Loucy (cell line): Measurements from ENCODE around the gene SLX4.

Source experiments
- H2AFZ ChIP-seq: fragments of 200-600 bp; sonication (generic); 2 replicates; pipeline ENCODE4 v1.6.0; 2016; ENCODE audit warnings: antibody characterized with exemption, mild to moderate bottlenecking, low read length, moderate library complexity
- H3F3A ChIP-seq: fragments of 200-600 bp; 2 replicates; pipeline ENCODE4 v1.6.0; 2016; ENCODE audit warnings: antibody characterized with exemption, low read depth, mild to moderate bottlenecking
- H3K27me3 ChIP-seq: fragments of 200-600 bp; sonication (generic); 2 replicates; pipeline ENCODE4 v1.6.1; 2014; ENCODE audit warnings: low read length, mild to moderate bottlenecking; ENCODE audit not compliant: insufficient read depth, poor library complexity, severe bottlenecking
- H3K36me3 ChIP-seq: fragments of 200-600 bp; sonication (generic); 2 replicates; pipeline ENCODE4 v1.6.1; 2016; ENCODE audit warnings: low read length; ENCODE audit not compliant: insufficient read depth
- H3K4me1 ChIP-seq: fragments of 200-600 bp; sonication (generic); 2 replicates; pipeline ENCODE4 v1.5.1; 2014; ENCODE audit warnings: low read length, mild to moderate bottlenecking; ENCODE audit not compliant: insufficient read depth, poor library complexity, severe bottlenecking
- H3K4me2 ChIP-seq: fragments of 200-600 bp; sonication (generic); 2 replicates; pipeline ENCODE4 v1.6.0; 2014; ENCODE audit warnings: antibody characterized with exemption, low read length, low read depth, mild to moderate bottlenecking; ENCODE audit not compliant: poor library complexity, severe bottlenecking
- H3K4me3 ChIP-seq: fragments of 200-600 bp; sonication (generic); 2 replicates; pipeline ENCODE4 v1.5.1; 2014; ENCODE audit warnings: low read length, mild to moderate bottlenecking, mixed read lengths; ENCODE audit not compliant: poor library complexity, severe bottlenecking
- H3K79me2 ChIP-seq: fragments of 200-600 bp; sonication (generic); 2 replicates; pipeline ENCODE4 v1.6.1; 2014; ENCODE audit warnings: low read length; ENCODE audit not compliant: insufficient read depth
- H3K9ac ChIP-seq: fragments of 200-600 bp; sonication (generic); 2 replicates; pipeline ENCODE4 v1.6.0; 2014; ENCODE audit warnings: mild to moderate bottlenecking, low read depth, low read length, moderate library complexity; ENCODE audit not compliant: poor library complexity, severe bottlenecking
- H3K9me2 ChIP-seq: fragments of 200-600 bp; sonication (generic); replicated peaks from 2 replicates; pipeline ENCODE4 v1.6.1; 2016; ENCODE audit warnings: low read depth, low read length, mixed read lengths
- H3K9me3 ChIP-seq: fragments of 200-600 bp; sonication (generic); 2 replicates; pipeline ENCODE4 v1.6.1; 2014; ENCODE audit warnings: mild to moderate bottlenecking, antibody characterized with exemption, low read length, low read depth; ENCODE audit not compliant: insufficient read depth
- H4K20me1 ChIP-seq: fragments of 200-600 bp; sonication (generic); 2 replicates; pipeline ENCODE4 v1.6.0; 2014; ENCODE audit warnings: antibody characterized with exemption, low read length, mild to moderate bottlenecking; ENCODE audit not compliant: insufficient read depth, poor library complexity, severe bottlenecking
- EZH2phosphoT487 ChIP-seq: fragments of 200-600 bp; IDR thresholded peaks from 2 replicates; pipeline ENCODE4 v1.6.1; 2018; ENCODE audit warnings: antibody characterized with exemption, mild to moderate bottlenecking, moderate library complexity, borderline replicate concordance
- TF ChIP-seq, protein P1 (sequence below): fragments of 200-600 bp; sonication (generic); conservative IDR thresholded peaks from 2 replicates; pipeline ENCODE4 v1.5.1; 2014; ENCODE audit warnings: mild to moderate bottlenecking, antibody characterized with exemption, low read length

The SLX4 gene

DNA sequence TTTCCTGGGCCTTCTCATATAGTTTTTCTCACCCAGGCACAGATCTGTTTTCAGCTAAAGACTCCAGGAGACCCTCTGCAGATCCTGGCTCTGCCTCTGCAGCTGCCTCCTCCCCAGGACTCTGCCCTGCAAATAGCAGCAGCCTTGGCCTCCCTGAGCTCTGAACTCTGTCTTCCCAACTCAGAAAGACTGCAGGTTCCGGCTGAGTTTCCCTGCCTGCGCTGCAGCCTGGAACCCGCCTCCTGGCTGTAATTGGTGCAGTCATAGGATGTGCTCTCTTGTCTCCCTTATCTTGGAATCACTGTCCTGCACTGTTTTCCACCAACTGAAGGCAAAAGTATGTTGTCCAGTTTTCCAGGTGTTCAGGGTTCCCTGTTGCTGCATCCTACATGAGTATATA lies 28.8 kb upstream of the SLX4 start:
- no peaks in the 10 kb centered on the region for H3K9me3 ChIP-seq
- H3K9ac ChIP-seq: no peak overlapping the region
- no peak overlapping the region for H2AFZ ChIP-seq
- no peaks in the 10 kb centered on the region for H3K9me2 ChIP-seq
- no peaks in the 10 kb centered on the region for H3K27me3 ChIP-seq
- H3K4me3 ChIP-seq: no peak overlapping the region
- H3K79me2 ChIP-seq: peaks cover 9% of the 10 kb centered on the region; the same call in 1 of the 2 replicates
- TF ChIP-seq, protein P1, sequence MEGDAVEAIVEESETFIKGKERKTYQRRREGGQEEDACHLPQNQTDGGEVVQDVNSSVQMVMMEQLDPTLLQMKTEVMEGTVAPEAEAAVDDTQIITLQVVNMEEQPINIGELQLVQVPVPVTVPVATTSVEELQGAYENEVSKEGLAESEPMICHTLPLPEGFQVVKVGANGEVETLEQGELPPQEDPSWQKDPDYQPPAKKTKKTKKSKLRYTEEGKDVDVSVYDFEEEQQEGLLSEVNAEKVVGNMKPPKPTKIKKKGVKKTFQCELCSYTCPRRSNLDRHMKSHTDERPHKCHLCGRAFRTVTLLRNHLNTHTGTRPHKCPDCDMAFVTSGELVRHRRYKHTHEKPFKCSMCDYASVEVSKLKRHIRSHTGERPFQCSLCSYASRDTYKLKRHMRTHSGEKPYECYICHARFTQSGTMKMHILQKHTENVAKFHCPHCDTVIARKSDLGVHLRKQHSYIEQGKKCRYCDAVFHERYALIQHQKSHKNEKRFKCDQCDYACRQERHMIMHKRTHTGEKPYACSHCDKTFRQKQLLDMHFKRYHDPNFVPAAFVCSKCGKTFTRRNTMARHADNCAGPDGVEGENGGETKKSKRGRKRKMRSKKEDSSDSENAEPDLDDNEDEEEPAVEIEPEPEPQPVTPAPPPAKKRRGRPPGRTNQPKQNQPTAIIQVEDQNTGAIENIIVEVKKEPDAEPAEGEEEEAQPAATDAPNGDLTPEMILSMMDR: no peak
- no peak for TF ChIP-seq EZH2phosphoT487
- no peaks in the 10 kb centered on the region for H3F3A ChIP-seq
- no peaks in the 10 kb centered on the region for H3K36me3 ChIP-seq
- H4K20me1 ChIP-seq: no peaks in the 10 kb centered on the region
- no peak overlapping the region for H3K4me2 ChIP-seq
- peaks cover 15% of the 10 kb centered on the region for H3K4me1 ChIP-seq

DNA sequence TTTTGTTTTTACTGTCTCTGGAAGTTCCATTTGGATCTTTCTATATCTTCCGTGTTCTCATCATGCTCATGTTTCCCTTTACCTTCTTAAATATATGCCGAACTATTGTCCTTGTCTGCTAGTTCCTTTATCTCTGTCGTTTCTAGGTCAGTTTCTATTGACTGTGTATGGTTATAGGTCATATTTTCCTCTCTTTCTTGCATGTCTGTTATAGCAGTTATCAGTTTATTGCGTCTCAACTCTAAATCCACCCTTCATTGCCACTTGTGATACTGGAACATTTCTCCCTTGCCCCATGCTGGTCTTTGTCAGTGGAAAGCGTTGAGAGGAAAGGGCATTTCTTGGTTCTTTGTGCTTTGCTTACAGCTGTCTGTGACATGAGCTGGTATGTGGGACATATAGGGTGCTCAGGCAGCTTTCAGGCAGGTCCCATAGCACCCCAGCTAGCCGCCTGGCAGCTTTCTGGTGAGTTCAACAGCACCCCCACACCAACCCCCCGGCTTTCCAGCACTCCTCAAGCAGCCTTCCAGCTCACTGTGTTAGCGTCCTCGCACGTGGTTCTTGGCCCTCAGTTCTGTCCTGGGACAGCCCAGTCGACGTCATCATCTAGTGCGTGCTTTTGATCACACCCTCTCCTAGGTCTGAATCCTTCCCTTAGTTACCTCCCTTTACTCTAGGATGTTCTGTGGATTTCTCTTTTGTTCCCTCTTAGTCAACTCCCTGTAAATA lies 27.7 kb upstream of the SLX4 start:
- Histone ChIP-seq H3K9me3 (no peaks in the 10 kb centered on the region), H3K4me2 (no peak overlapping the region), H4K20me1 (no peaks in the 10 kb centered on the region), H3K79me2 (peaks cover 9% of the 10 kb centered on the region; the same call in 1 of the 2 replicates), H3K4me1 (peaks cover 15% of the 10 kb centered on the region), H3K9me2 (no peaks in the 10 kb centered on the region), H3K27me3 (no peaks in the 10 kb centered on the region), H2AFZ (no peak overlapping the region), H3K36me3 (no peaks in the 10 kb centered on the region), H3F3A (no peaks in the 10 kb centered on the region), H3K4me3 (no peak overlapping the region), H3K9ac (no peak overlapping the region)
- TF ChIP-seq EZH2phosphoT487: no peak
- TF ChIP-seq, protein P1: no peak

GRCh38 chr16:3637371-3637923 lies 26.0 kb upstream of the SLX4 start:
- Histone ChIP-seq H3K4me1 (peaks cover 15% of the 10 kb centered on the region), H3K79me2 (peaks cover 9% of the 10 kb centered on the region; the same call in 1 of the 2 replicates)
- TF ChIP-seq, protein P1: no peak
- TF ChIP-seq EZH2phosphoT487: no peak

More at GRCh38 chr16:3637371-3637923, 26.0 kb upstream of the SLX4 start:
- H3K27me3 ChIP-seq: no peaks in the 10 kb centered on the region
- no peaks in the 10 kb centered on the region for H3K36me3 ChIP-seq
- no peaks in the 10 kb centered on the region for H3F3A ChIP-seq
- H3K9me2 ChIP-seq: no peaks in the 10 kb centered on the region
- peak overlapping the region; percentile 67 for H2AFZ ChIP-seq
- H3K9ac ChIP-seq: peak overlapping the region; percentile 65
- no peaks in the 10 kb centered on the region for H3K9me3 ChIP-seq
- no peaks in the 10 kb centered on the region for H4K20me1 ChIP-seq
- H3K4me3 ChIP-seq: peak overlapping the region; percentile 51
- peak overlapping the region; percentile 64 for H3K4me2 ChIP-seq
